Mammary epithelial cell (primary cell): ENCODE measurements around the gene DPYSL4.

Experiments used
- EZH2 ChIP-seq: IDR thresholded peaks from 2 replicates; pipeline ENCODE4 v1.6.1; 2012; ENCODE audit warnings: low read length, inconsistent platforms, borderline replicate concordance
- TF ChIP-seq, protein P1 (sequence below), 2 donors: IDR thresholded peaks in 1 of 2; conservative IDR thresholded peaks in 1 of 2; 2 replicates each; pipeline ENCODE4 v1.5.1; 2011 to 2012; ENCODE audit warnings: inconsistent platforms in 2 of 2, low read length in 2 of 2, mild to moderate bottlenecking in 2 of 2, control low read depth in 1 of 2, low read depth in 1 of 2; ENCODE audit not compliant: insufficient read depth in 1 of 2; ENCODE audit errors: extremely low read depth in 1 of 2

- TF ChIP-seq, protein P1, sequence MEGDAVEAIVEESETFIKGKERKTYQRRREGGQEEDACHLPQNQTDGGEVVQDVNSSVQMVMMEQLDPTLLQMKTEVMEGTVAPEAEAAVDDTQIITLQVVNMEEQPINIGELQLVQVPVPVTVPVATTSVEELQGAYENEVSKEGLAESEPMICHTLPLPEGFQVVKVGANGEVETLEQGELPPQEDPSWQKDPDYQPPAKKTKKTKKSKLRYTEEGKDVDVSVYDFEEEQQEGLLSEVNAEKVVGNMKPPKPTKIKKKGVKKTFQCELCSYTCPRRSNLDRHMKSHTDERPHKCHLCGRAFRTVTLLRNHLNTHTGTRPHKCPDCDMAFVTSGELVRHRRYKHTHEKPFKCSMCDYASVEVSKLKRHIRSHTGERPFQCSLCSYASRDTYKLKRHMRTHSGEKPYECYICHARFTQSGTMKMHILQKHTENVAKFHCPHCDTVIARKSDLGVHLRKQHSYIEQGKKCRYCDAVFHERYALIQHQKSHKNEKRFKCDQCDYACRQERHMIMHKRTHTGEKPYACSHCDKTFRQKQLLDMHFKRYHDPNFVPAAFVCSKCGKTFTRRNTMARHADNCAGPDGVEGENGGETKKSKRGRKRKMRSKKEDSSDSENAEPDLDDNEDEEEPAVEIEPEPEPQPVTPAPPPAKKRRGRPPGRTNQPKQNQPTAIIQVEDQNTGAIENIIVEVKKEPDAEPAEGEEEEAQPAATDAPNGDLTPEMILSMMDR (conservative IDR thresholded peaks at IDR 0.05 in 1 of 2, IDR thresholded peaks at IDR 0.05 in 1 of 2; ENCODE audit: extremely low read depth in 1 of 2, insufficient read depth in 1 of 2, low read depth in 1 of 2, low read length in 2 of 2) = no peak
- TF ChIP-seq EZH2 = no peak
These were observed 59.5 kb downstream of the DPYSL4 start for GRCh38 chr10:132246296-132246695.
